ENCODE measurements around the gene IQCH. TPM values are rescaled to one million over a fixed set of nuclear protein-coding genes. Genes with fewer than 3 reads are reported as not detected.

The IQCH gene
- total RNA-seq, 1 experiment from 2014 or later, result 1.1 TPM

GRCh38 chr15:67512933-67513714 lies 258.5 kb downstream of the IQCH start:
- no peak overlapping the region for H2BK12ac ChIP-seq (ENCODE audit: insufficient read length, low read depth, low read length)
- no peak overlapping the region for H3K27ac Mint-ChIP-seq
- H3K27me3 ChIP-seq (ENCODE audit: insufficient read depth, low read length), result no peaks in the 10 kb centered on the region
- no peak overlapping the region for H3T11ph ChIP-seq (ENCODE audit: low read length)
- DNase-seq, result no peak
- no peak overlapping the region for H4K5ac ChIP-seq (ENCODE audit: insufficient read length, low read depth, low read length)
- no peaks in the 10 kb centered on the region for H3K9me3 ChIP-seq (ENCODE audit: control insufficient read depth, low read depth, low read length)
- no peak overlapping the region for H4K91ac ChIP-seq (ENCODE audit: insufficient read length, low read depth, low read length)
- H2BK5ac ChIP-seq (ENCODE audit: insufficient read length, low read length), result no peak overlapping the region
- H3K56ac ChIP-seq (ENCODE audit: insufficient read length, low read depth, low read length), result no peak overlapping the region
- no peak overlapping the region for H3K4ac ChIP-seq (ENCODE audit: low read depth, low read length)
- H2AK5ac ChIP-seq (ENCODE audit: insufficient read length, low read length), result no peak overlapping the region
- no peaks in the 10 kb centered on the region for H4K20me1 ChIP-seq (ENCODE audit: control insufficient read depth, insufficient read depth, insufficient read length)
- H3K36me3 Mint-ChIP-seq (ENCODE audit: insufficient read depth in 1 of 3, low read depth in 3 of 3), result peaks cover 0 to 17% (median 0%) of the 10 kb centered on the region in 3 experiments; a peak in 2 of 7 replicates
- no peak overlapping the region for H2AFZ ChIP-seq (ENCODE audit: low read length)
- H3K23me2 ChIP-seq (ENCODE audit: insufficient read length, low read depth, low read length, poor library complexity, severe bottlenecking), result no peaks in the 10 kb centered on the region
- H3K79me1 ChIP-seq (ENCODE audit: insufficient read depth, low read depth, low read length, poor library complexity, severe bottlenecking), result no peaks in the 10 kb centered on the region
- H3K14ac ChIP-seq (ENCODE audit: insufficient read depth, low read length), result no peak overlapping the region
- H2BK15ac ChIP-seq (ENCODE audit: low read depth, low read length), result no peak overlapping the region
- no peaks in the 10 kb centered on the region; the same call in 1 of the 2 replicates for H3K4me1 ChIP-seq (ENCODE audit: insufficient read depth, low read length)
- H3K27me3 Mint-ChIP-seq (ENCODE audit: low read depth), result no peaks in the 10 kb centered on the region
- H3K4me1 Mint-ChIP-seq, result no peaks in the 10 kb centered on the region
- no peaks in the 10 kb centered on the region for H3K9me3 Mint-ChIP-seq
- H3K27ac ChIP-seq (ENCODE audit: insufficient read length, low read depth, low read length), result no peak overlapping the region
- WGBS (ENCODE audit: extremely low coverage, insufficient read length, low lambda C conversion rate), result no CpG with 5 or more reads among the region's 9 CpGs
- no peak overlapping the region for H3K23ac ChIP-seq (ENCODE audit: insufficient read length, low read depth, low read length)
- no peak overlapping the region for H2BK120ac ChIP-seq (ENCODE audit: low read depth, low read length, poor library complexity, severe bottlenecking)
- no peak overlapping the region for H3K9ac ChIP-seq (ENCODE audit: extremely low read depth, insufficient read length, low read length)
- H3K4me2 ChIP-seq (ENCODE audit: insufficient read depth, insufficient read length, low read length), result no peak overlapping the region
- no peak overlapping the region for H2BK20ac ChIP-seq (ENCODE audit: low read depth, low read length, poor library complexity, severe bottlenecking)
- no peak overlapping the region for H3K18ac ChIP-seq (ENCODE audit: insufficient read length, low read depth, low read length)
- H4K8ac ChIP-seq (replicated peaks; ENCODE audit: insufficient read length, low read depth, low read length), result no peak overlapping the region
- H3K79me2 ChIP-seq (ENCODE audit: insufficient read depth, low read length), result no peaks in the 10 kb centered on the region
- no peak overlapping the region for H3K4me3 Mint-ChIP-seq
- TF ChIP-seq CTCF (conservative IDR thresholded peaks at IDR 0.05), result no peak

Data from H9 (cell line).